GM12878 (cell line): Measurements from ENCODE around the gene SDK2. TPM values are rescaled to one million over a fixed set of nuclear protein-coding genes. Genes with fewer than 3 reads are reported as not detected.

Experiments used
- ATAC-seq: fragments of 200-7000 bp; cut with Tn5 transposase; 3 replicates; pipeline ENCODE4 v1.9.1; 2020; ENCODE audit warnings: mild to moderate bottlenecking, moderate library complexity
- BruUV-seq: library from RNA; stranded (reverse); fragments of 400-500 nt; replicated peaks from 2 replicates; lab custom pipeline; 2021; lab: Mats Ljungman, UMichigan
- CTCF ChIA-PET: fragments of 300-600 bp; sonication (Branson Sonifier 250); formaldehyde crosslinking; extraction: SDS; loops from one replicate; lab custom pipeline; 2021; ENCODE audit warnings: inconsistent platforms; lab: Yijun Ruan, JAX
- POLR2A ChIA-PET: fragments of 350-600 bp; formaldehyde crosslinking; extraction: SDS; loops from one replicate; lab custom pipeline; 2021; ENCODE audit warnings: inconsistent platforms; lab: Charles Lee
- RAD21 ChIA-PET: fragments of 300-600 bp; sonication (Branson Sonifier 250); formaldehyde crosslinking; loops from one replicate; lab custom pipeline; 2023; ENCODE audit warnings: antibody characterized with exemption; ENCODE audit not compliant: unreplicated experiment; lab: Charles Lee
- SMC1A ChIA-PET: fragments of 300-600 bp; sonication (Branson Sonifier 250); formaldehyde crosslinking; loops from one replicate; lab custom pipeline; 2023; ENCODE audit not compliant: unreplicated experiment, uncharacterized antibody; lab: Charles Lee
- DNase-seq: peaks from one replicate; pipeline ENCODE4 v3.0.0-alpha.2; 2011; ENCODE audit warnings: low read depth, low spot score
- FAIRE-seq: peaks from 3 replicates; lab custom pipeline; 2011; peaks lifted over from hg19 to GRCh38; lab: Jason Lieb, UNC
- H2AFZ ChIP-seq: 2 replicates; pipeline ENCODE4 v1.6.0; 2011; ENCODE audit warnings: low read depth, low read length, control low read depth; ENCODE audit not compliant: control insufficient read depth
- H3K27ac ChIP-seq: 2 replicates; pipeline ENCODE4 v1.5.1; 2011; ENCODE audit warnings: control low read depth; ENCODE audit not compliant: control insufficient read depth, insufficient read depth
- H3K27me3 ChIP-seq, 2 experiments: replicated peaks in 1 of 2; 2 replicates each; pipeline versions ENCODE4 v1.6.0 to v1.6.1; 2011; ENCODE audit warnings: low read length in 1 of 2; ENCODE audit not compliant: control insufficient read depth in 2 of 2, insufficient read depth in 2 of 2
- H3K36me3 ChIP-seq, 2 experiments: 2 replicates each; pipeline ENCODE4 v1.5.1; 2011; ENCODE audit warnings: low read length in 1 of 2; ENCODE audit not compliant: control insufficient read depth in 2 of 2, insufficient read depth in 2 of 2
- H3K4me1 ChIP-seq: 2 replicates; pipeline ENCODE4 v1.6.1; 2011; ENCODE audit warnings: mild to moderate bottlenecking, low read length, moderate library complexity, mixed read lengths; ENCODE audit not compliant: control insufficient read depth, insufficient read depth
- H3K4me2 ChIP-seq: 2 replicates; pipeline ENCODE4 v1.6.0; 2011; ENCODE audit warnings: control low read depth; ENCODE audit not compliant: control insufficient read depth, insufficient read depth
- H3K4me3 ChIP-seq: fragments of 200-600 bp; sonication (generic); 2 replicates; pipeline ENCODE4 v1.5.1; 2016
- H3K79me2 ChIP-seq: 2 replicates; pipeline ENCODE4 v1.6.0; 2011; ENCODE audit warnings: low read length; ENCODE audit not compliant: control insufficient read depth, insufficient read depth
- H3K9ac ChIP-seq: 2 replicates; pipeline ENCODE4 v1.8.0; 2011; ENCODE audit warnings: low read length, control low read depth, mixed read lengths; ENCODE audit not compliant: control insufficient read depth, insufficient read depth
- H3K9me3 ChIP-seq: replicated peaks from 3 replicates; pipeline ENCODE4 v1.5.1; 2011; ENCODE audit warnings: mild to moderate bottlenecking, low read length; ENCODE audit not compliant: control insufficient read depth, insufficient read depth
- H4K20me1 ChIP-seq: 2 replicates; pipeline ENCODE4 v1.6.0; 2011; ENCODE audit not compliant: control insufficient read depth, insufficient read depth
- BRCA1 ChIP-seq: IDR thresholded peaks from 2 replicates; pipeline ENCODE4 v1.6.1; 2011; ENCODE audit warnings: low read depth, low read length, improper control_type of control experiment
- HSF1 ChIP-seq: fragments of 150-350 bp; IDR thresholded peaks from 2 replicates; pipeline ENCODE4 v1.6.1; 2014; ENCODE audit warnings: mild to moderate bottlenecking, low read depth, low read length
- MTA2 ChIP-seq: fragments of 450-650 bp; IDR thresholded peaks from 2 replicates; pipeline ENCODE4 v1.6.1; 2016; ENCODE audit warnings: low read depth, mild to moderate bottlenecking, moderate library complexity
- TCF7 ChIP-seq: IDR thresholded peaks from 2 replicates; pipeline ENCODE4 v1.6.1; 2014; ENCODE audit warnings: antibody characterized with exemption, borderline replicate concordance
- WGBS: methylation state at CpG from one replicate; pipeline ENCODE4 v1.1.6; 2016; ENCODE audit warnings: low lambda C conversion rate; ENCODE audit not compliant: insufficient replicate concordance, insufficient coverage; ENCODE audit errors: missing lambda C conversion rate; 5-methylcytosine and 5-hydroxymethylcytosine counted together
- in situ Hi-C: fragments of 300-500 bp; cut with MboI; formaldehyde crosslinking; loops from 9 replicates; pipeline ENCODE4 v1.14.3; 2018; ENCODE audit warnings: mixed read lengths
- intact Hi-C: fragments of 100-400 bp; cut with micrococcal nuclease; formaldehyde crosslinking; loops from one replicate; pipeline ENCODE4 v1.14.2; 2022; ENCODE audit not compliant: unreplicated experiment
- polyA plus RNA-seq, 11 experiments: library from polyadenylated mRNA; depleted of rRNA in 4 of 11; unstranded in 6 of 11; stranded (reverse) in 5 of 11; fragments of >200 nt; fragmentation: Nextera tagmentation in 4 of 11; fragmentation: Illumina TruSeq in 1 of 11; extraction: Ambion mirVana in 4 of 11; extraction: Trizol in 1 of 11; gene quantifications; 1 replicate in 1 of 11; 2 replicates in 10 of 11; pipeline versions ENCODE4 v1.2.1 to v1.2.3, GENCODE V29; 2011 to 2016; ENCODE audit warnings: inconsistent platforms in 2 of 11, missing spikeins in 2 of 11, low read depth in 1 of 11
- total RNA-seq, 4 experiments: library from RNA; depleted of rRNA in 3 of 4; stranded (reverse); fragments of >200 nt in 3 of 4; fragmentation: Illumina TruSeq in 1 of 4; extraction: Trizol in 1 of 4; gene quantifications; 2 replicates each; pipeline versions ENCODE4 v1.2.1 to v1.2.3, GENCODE V29; 2013 to 2021

The SDK2 gene
- total and polyA plus RNA-seq, 10 of the 15 experiments (the other 5 are each of a cell fraction or from before 2014, with no cell fraction given) = 0.03 to 0.08 (median 0.03) TPM; not detected in 7

GRCh38 chr17:73500414-73500999, 143.7 kb downstream of the SDK2 start:
- no peak overlapping the region for H3K9ac ChIP-seq
- no peaks in the 10 kb centered on the region for H4K20me1 ChIP-seq
- H3K27me3 ChIP-seq = no peaks in the 10 kb centered on the region; a peak in 4 of 4 replicates
- H2AFZ ChIP-seq = no peak overlapping the region
- ChIA-PET POLR2A (no interaction called here), RAD21 (no interaction called here), SMC1A (no interaction called here), CTCF (no interaction called here)
- no peaks in the 10 kb centered on the region for H3K9me3 ChIP-seq
- no peak overlapping the region for H3K27ac ChIP-seq
- ATAC-seq (no peak), DNase-seq (no peak), FAIRE-seq (no peak)
- no peaks in the 10 kb centered on the region for H3K79me2 ChIP-seq
- no peaks in the 10 kb centered on the region for H3K4me1 ChIP-seq
- BruUV-seq = no TSS peak
- H3K4me2 ChIP-seq = no peak overlapping the region
- 0% methylated on average over 2 of the region's 2 CpGs for WGBS
- intact Hi-C loops (no loop called here), in situ Hi-C loops (no loop called here)
- no peak overlapping the region for H3K4me3 ChIP-seq
- TF ChIP-seq BRCA1 = no peak
- no peak for TF ChIP-seq TCF7
- no peaks in the 10 kb centered on the region for H3K36me3 ChIP-seq

- no peak for ATAC-seq
Observed at GRCh38 chr17:73498886-73499554, 145.2 kb downstream of the SDK2 start.

More at GRCh38 chr17:73498886-73499554, 145.2 kb downstream of the SDK2 start:
- no TSS peak for BruUV-seq
- Histone ChIP-seq H4K20me1 (no peaks in the 10 kb centered on the region), H3K27me3 (peaks cover 0 to 3% of the 10 kb centered on the region in 2 experiments), H3K79me2 (no peaks in the 10 kb centered on the region), H2AFZ (no peak overlapping the region), H3K27ac (no peak overlapping the region), H3K4me3 (no peak overlapping the region), H3K4me2 (no peak overlapping the region), H3K9me3 (no peaks in the 10 kb centered on the region), H3K4me1 (no peaks in the 10 kb centered on the region), H3K36me3 (no peaks in the 10 kb centered on the region), H3K9ac (no peak overlapping the region)
- in situ Hi-C loops = no loop called here
- SMC1A ChIA-PET = no interaction called here
- FAIRE-seq (no peak), DNase-seq (no peak)
- CTCF ChIA-PET = no interaction called here
- no peak for TF ChIP-seq HSF1
- TF ChIP-seq MTA2 = no peak
- intact Hi-C loops = no loop called here
- 29% methylated on average over 14 of the region's 14 CpGs for WGBS
- POLR2A ChIA-PET = no interaction called here
- RAD21 ChIA-PET = no interaction called here
